ENCODE results near the gene RHOBTB1.

The RHOBTB1 gene

DNA sequence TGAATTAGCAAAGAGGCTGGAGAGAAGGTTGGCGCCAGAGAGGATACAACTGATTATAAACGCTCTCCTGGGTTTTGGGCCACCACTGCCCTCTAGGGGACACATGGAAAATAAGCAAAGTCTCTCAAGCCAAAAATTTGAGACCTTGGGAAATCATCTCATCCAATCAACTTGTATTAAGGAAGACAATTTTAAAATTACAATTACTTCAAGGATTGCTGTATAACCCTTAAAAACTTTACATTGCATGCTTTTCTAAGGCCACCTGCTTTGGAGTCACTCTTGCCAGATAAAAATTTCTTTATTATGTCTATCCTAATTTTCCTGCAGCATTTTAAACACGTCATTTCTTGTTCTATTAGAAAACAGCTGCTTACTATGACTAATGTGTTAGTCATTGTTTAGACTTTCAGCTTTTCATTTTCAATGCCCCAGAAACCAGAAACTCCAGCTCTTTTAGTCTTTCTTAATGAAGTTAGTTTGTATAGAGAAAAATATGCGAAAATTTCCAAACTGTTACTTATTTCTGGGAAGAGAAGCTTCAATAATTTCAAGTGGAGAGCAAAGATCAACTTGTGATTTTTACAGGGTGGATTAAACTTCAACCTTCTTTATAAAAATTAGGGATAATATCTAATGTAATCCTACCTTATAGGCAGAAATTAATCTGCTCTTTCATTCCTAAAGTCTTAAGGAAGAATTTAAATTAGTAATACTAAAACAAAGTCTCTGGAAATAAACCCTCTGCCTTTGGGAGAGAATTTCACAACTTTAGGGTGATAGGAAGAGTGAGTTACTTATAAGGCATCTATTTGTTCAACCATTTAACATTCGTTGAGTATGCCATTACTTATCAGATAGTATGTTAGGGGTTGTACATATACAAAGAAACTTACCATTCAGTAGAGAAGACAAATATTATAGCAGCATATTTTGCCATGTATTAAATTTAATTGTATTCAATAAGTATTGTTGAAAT, 20.6 kb upstream of the RHOBTB1 start:
- peak; percentile 84 for DNase-seq

DNA sequence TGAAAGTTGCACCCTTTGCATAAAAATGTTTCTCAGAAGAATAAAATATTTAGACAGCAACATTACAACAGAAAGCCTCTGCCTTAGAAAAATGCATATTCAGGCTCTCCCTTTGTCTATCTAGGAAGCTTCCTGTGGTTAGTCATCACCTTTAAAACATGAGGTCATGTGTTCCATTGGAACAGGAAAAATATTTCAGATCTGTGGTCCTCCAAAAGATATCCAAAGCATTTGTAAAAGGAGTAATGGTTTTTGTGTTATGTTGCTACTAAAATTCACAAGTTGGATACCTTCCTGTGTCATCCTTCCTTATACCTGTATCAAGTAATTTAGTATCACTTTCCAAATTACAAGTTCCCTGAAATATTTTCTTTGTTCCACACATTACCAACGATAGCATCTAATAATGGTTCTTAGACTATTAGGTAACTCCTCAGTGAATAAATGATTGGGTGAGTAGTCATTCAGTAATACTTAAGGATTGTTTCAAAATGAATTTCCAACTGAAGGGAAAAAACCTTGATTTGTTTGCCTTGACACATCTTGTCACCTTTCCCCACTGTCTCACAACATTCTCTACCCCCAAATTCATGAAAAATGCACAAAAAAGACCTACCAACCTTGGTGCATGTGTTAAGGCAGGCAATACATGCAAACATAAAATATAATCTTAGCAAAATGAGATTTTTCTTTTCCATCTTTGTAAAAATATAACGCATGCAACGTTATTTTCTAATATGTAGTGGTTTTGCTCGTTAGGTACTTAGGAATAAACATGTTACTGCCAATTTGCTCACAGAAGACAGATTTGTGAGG, 19.7 kb upstream of the RHOBTB1 start:
- peak; percentile 81 for DNase-seq

DNA sequence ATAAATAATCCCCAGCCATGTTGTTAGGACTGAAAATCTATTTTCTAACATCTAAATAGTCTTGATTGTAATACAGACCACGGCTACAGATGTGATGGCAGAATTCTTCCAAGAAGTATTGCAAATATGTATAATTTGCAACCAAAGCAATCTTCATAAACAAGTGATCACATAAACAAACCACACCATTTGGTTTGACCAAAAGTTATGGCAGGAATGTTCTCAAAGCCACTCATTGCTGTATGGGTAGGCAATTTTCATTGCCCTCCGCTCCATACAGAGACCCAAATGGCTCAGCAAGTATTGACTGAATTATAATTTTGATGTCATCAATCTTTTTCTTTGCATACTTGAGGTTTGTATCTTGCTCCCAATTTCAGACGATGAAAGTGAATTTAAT, 19.0 kb upstream of the RHOBTB1 start:
- peak; percentile 73 for DNase-seq

DNA sequence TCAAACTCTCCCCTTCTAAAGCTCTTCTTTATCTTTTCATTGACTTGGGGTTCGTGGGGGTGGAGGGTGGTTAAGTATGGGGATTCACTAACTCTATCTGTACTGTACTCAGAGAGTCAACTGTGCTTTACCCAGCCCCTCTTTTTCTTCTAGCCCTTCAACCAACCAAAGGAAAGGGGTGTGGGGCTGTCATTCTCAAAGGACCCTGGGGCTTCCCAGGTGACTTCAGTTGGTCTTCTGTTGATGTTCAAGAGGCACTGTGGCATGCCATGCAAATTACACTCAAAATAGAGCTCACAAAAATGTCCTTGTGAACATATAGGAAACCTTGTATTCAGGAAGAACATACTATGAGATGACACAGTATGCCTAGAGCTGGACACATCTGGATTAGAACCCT, 16.9 kb upstream of the RHOBTB1 start:
- no peak for DNase-seq

DNA sequence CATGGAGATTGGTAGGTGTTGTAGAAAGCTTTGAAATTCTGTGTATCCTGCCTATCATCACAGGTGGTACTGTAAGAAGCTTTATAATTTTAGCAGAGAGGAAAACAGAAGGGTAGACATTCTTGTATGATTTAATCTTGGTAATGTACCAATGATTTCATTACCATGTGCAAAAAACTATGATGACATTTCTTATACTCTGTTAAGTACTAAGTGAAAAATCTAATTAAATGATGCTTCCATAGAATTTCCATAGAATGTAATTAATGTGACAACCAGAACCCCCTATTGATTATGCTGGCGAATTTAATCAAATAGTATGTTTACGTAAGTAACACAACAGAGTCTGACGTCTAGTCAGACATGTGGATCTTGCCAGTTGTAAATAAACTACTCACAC, 16.0 kb upstream of the RHOBTB1 start:
- DNase-seq: no peak

DNA sequence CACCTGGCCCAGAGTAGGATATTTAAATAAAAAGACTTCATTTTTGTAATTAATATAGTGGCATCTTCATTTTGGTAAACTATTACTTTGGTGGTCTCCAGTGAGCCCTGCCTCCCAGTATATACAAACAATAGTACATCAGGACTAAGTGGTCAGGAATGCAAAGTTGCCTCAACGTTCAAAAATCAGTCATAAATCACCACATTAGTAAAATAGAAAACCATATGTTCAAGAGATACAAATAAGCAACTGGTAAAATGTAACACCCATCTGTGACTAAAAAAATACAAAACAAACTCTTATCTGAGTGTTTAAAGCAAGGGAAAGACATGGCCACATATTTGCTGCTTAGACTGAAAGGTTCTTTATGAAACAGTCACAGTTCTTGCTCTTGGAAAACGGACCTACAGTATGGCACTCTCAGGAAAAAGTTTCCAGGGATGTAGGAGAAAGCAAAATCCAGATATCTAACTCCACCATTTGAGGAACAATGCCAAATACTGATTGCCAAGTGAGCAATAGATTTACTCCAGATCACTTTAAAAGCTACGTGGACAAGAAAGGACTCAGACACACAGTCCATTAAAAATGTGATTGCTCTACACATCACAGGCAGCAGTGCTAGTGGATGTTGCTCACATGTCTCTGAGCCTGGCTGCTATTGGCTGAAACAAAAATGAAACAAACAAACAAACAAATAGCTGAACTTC, 15.1 kb upstream of the RHOBTB1 start:
- DNase-seq: peak; percentile 72

DNA sequence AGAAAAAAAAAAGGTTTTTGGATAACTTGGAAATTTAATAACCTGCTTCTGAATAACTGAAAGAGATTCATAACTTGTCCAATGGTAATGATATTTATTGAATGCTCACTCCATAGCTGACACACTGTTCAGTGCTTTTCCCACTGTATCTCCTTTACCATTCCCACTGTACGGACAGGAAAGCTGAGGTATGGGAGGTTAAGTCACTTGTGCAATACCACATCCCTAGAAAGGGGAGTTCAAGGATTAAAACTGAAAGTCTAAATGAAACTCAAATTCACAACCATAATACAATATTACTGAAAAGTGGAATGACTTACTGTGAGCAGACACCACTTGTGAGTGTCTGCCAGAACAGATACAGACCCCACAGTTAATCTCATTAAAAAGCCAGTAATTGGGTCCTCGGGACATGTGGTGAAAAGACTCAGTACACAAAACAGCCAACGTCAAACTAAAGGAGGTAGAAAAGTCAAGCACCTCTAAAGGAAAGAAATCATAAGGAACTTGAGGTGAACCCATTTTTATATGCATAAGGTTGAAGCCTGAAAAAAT, 13.8 kb upstream of the RHOBTB1 start:
- no peak for DNase-seq

DNA sequence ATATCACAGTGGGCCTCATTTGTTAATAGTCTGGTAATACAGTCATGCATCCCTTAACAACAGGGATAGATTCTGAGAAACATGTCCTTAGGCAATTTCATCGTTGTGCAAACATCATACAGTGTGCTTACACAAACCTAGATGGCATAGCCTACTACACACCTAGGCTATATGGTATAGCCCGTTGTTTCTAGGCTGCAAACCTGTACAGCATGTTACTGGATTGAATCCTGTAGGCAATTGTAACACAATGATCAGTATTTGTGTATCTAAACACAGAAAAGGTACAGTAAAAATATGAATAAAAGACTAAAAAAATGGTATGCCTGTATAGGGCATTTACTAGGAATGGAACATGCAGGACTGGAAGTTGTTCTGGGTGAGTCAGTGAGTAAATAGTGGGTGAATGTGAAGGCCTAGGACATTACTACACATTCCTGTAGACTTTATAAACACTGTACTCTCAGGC, 12.0 kb upstream of the RHOBTB1 start:
- peak; percentile 79 for DNase-seq

DNA sequence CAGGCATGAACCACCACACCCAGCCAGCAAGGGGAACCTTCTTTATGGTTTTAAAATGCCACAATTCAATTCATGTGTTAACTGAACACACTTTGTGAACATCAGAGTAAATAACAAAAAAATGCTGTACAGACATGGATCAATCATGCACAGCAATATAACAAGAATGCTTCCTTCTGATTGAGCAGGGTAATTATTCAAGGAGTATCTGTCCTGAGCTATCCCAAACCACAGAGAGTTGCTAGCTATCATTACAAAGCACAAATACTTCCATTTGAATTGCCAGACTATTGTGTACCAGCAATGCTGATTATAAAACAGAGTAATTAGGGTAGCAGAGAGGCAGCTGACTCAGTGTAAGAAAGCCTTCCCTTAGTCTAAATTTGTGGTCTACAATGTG, 11.3 kb upstream of the RHOBTB1 start:
- peak; percentile 29 for DNase-seq

DNA sequence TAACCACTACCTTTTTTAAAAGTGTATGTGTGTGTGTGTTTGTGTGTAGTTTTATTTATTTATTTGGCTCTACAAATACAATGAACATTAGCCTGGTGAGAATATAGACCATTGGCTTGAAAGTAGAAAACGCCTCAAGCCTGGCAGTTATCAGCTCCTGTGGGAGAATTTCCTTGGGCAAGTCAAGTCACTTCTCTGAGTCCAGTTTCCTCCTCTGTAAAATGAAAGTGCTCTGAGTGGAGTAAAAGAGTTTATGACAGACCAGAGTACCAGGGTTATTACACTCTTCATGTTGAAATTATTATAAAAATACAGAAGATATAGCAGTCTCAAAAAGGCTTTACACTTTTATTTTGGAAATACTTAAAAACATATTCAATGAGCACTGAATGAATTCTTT, 10.1 kb upstream of the RHOBTB1 start:
- no peak for DNase-seq

DNA sequence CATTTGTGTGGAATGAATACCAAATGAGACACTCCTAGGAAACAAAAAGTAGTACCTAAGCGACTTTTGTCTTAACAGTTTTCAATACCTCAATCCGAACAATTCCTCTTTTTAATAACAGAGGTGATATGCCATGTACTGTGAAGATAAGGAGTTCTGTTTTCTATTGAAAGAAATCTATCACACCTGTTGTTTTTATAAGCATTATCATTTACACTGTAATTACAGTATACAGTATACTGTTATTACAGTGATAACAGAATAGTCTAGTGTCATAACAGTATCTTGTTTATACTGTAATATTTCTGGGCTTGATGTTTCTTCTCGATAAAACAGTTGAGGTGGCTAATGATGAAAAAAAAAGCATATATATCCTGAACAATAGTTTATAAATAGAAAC, 9.4 kb upstream of the RHOBTB1 start:
- DNase-seq: no peak

DNA sequence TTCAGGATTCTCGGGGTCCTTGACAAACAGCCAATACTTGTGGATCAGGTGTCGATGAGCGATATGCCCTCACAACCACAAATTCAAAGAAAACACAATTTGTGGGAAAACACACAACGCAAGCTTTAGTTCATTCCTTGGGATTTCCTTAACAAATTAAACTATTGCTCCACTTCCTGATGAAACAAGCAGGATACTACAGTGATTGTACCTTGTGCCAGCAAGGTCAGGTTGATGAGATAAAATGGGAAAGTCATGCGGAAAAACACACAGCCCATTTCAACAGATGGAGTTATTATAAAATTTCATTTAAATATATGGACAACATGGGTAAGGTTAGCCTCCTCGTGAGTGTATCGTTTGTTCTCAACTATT, 8.8 kb upstream of the RHOBTB1 start:
- DNase-seq: no peak

DNA sequence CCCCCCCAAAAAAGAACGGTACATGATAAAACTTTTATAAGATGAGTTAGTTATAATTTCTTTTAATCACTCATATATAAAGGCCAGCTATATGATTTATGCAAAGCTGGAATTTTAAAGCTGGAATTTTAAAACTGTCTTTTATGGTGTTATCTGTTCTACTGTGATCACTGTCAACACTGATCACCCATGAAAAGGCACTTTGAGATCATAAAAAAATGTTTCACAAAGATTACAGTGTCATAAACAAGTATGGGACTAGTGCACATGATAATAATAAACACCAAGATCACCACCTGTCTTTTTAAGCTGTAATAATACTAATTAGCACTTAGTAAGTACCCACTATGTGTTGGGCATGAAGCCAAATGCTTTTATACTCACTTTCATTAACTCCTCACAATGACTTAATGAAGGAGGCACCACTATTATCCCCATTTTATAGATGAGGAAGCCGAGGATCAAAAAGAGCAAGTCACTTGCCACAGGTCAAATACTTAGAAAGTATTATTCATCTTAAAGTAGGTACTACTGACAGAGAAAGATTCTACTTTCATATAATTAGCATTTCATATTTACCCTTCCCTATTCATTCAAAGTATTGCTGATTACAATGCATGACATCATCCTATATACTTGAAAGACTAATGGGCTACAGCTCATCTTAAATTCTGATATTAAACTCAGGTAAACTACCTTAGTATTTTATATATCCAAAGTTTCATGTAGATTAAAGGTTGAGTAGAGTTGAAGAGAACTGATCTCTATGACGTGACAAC, 8.3 kb upstream of the RHOBTB1 start:
- DNase-seq: no peak

DNA sequence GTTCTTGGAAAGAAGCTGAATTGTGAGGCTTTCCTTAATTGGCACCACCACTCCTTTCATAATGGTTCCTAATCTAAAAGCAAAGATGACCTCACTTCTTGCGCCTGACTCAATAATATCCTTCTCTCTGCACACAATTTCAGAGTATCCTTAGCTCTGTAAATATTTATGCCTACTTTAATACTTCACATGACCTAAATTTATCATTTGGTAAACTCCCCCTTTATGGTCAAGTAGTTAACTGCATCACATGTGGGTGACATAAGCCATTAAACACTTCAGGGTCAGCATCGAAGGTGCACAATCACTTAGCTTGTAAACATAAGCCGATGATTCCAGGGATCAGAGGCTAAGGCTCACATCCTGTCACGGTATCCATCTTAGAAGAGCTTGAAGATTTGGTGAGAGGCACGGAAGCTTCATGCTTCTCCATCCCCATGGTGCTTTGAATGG, 7.3 kb upstream of the RHOBTB1 start:
- no peak for DNase-seq

DNA sequence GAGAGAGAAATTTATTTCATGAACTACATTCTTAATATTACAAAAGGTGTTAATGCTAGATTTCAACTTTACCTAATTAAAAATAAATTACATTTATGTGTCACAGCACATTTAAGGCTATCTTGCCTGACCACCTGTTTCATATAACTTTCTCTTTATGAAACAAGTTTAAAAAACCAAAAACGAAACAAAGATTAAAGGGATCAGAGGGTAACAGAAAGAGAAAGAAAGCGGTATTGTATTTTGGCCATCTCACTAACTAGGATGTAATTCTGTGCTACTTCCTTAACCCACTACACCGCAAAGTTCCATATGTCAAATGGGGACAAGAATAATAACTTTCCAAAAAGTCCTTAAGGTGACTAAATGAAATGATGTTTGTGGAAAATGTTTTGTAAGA, 6.3 kb upstream of the RHOBTB1 start:
- DNase-seq: no peak

DNA sequence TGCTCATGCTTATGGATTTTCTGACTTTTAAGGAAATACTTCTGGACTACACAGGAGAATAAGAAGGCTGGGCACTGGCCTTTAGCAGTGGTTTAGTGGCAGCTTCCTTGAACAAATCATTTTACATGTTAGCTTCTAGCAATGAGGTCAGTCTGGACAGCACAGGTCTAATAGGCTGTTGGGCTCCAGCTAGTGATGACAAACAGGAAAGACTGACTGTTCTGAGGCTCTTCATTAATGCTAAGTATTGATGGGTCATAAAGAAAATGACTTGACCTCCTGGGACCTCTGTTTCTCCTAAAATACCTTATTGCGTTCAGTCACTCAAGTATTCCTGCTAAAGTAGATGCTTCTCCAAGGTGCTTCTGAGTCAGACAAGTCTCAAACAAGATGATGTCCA, 4.9 kb upstream of the RHOBTB1 start:
- peak; percentile 9 for DNase-seq

DNA sequence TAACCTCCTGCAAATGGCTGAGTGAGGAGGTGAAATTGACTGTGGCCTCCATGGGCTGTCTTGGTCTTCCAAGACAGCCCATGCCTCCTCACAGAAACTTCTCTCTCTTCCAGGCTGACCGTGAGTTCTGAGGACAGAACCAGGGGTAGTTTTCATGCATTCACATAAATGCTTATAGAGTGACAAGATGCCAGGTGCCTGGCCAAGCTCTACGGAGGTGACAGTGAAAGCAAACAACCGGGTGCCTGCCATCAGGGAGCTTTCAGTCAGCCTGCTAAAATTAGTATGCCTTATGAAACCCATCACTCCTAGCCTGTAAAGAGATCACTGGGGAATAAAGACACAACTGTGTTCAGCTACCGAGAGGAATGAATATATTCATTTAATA, 919 bp upstream of the RHOBTB1 start:
- no peak for DNase-seq

DNA sequence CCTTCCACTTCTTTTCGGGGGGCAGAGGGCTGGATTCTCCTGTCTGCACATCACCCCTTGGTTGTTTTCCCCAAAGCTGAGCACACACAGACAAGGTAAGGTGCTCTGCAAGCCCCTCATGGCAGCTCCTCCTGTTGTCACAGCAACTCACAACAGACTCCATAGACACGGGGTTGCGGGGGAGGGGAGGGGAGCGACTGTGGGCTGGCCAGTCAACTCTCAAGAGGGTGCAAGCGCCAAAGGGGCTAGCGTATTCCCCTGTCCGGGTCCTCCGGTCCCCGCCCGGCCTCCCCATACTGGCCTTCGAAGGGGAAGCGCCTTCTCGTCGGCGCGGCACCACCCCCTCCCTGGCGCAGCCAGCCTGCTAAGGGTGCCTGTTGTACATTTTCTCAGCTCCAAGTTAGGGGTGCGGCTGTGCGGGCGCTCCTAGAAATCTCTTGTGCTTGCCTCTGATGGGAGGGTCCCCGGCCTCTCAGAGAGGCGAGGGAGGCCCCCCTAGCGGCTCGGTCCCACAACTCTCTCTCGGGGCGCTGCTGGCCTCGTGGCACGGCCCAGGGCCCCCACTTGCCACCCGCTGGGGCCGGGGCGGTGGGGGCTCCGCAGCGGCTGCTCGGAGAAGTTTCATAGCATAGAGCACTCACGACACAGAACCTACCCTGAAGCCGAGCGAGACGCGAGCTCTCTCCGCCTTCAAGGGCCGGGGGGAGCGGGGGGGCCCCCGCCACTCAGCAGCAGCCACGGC, 498 bp downstream of the RHOBTB1 start:
- peak; percentile 61 for DNase-seq

DNA sequence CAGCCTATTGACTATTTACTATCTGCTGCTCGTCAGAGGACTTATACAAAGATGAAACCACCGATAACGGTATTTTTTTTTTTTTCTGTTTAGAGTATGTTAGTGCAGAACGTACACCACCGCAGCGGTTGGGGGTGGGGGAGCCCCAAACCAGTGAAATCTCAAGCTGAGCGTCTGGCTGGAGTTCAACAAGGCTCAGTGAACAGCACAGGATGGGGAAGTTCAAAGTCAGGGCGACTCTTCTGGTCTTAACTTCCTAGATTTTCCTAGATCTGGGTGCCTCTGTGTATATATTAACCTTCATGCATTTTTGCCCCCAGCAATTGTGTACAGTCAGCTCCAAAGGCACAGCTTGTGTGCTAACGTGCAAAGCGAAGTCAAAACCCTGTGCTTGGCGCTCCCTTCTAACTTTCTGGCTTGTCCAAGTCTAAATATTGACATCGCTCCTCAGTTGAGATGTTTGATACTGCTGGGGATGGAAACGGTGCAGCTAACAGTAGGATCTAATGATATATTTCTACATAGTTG, 1.1 kb downstream of the RHOBTB1 start:
- peak; percentile 60 for DNase-seq

DNA sequence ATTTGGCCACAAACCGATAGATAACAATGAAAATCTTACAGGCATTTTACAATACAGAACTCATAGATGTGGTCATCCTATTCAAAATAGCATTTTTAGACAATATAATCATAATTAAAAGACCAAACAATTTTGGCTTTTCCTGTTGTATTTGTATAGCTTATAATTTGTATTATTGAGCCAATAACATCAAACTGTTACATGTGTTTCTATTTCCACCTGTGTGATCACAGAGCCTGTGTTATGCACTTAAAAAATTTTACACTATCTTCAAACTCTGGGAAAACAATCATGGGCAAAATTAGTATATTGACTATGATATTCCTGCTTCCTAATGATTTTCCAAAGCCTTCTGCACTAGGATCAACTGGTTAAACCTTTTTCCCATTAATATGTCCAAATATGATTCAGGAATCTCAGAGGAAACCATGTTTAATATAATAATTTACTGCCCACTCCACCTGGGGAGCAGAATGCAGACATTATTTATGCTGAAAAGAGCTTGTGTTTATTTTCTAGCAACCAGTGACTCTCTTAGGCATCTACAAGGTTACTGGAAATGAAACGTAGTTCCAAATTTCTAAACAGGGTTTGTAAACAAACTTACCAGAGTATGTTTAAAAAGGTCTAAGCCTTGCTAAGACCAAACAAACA, 1.7 kb downstream of the RHOBTB1 start:
- no peak for DNase-seq

All from fibroblast of skin of right biceps (primary cell).